SKM-1 (cell line): ENCODE data around the gene IL26.
"Not testable (repeated sequence)": the region's sequence is repeated elsewhere in the genome, so short reads cannot be mapped to it uniquely, and the experiment has no call there.

Experiments
- DNase-seq: peaks from one replicate; lab custom pipeline; 2025; ENCODE audit not compliant: unreplicated experiment; lab: John Stamatoyannopoulos, UW

Gene IL26

GRCh38 chr12:68200854-68201253 is 24.8 kb downstream of the IL26 start:
- no peak for DNase-seq

DNA sequence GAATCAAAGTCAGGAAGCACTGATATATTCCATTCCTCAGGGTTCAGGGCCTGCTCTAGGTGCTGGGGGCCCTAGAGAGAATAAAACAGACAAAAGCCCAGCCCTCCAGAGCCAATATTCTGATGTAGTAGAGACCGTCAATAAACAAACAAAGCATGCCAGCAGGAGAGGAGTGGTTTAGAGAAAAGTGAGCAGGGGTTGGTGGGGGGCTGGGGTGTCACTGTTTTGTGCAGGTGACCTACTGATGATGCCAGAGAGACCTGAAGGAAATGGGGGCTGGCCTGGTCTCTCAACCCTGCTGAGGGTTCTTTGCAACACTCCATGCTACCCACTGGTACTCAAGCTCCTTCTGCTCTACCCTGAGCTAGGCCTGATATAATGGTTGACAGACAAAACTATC is 26.5 kb downstream of the IL26 start:
- DNase-seq: no peak

DNA sequence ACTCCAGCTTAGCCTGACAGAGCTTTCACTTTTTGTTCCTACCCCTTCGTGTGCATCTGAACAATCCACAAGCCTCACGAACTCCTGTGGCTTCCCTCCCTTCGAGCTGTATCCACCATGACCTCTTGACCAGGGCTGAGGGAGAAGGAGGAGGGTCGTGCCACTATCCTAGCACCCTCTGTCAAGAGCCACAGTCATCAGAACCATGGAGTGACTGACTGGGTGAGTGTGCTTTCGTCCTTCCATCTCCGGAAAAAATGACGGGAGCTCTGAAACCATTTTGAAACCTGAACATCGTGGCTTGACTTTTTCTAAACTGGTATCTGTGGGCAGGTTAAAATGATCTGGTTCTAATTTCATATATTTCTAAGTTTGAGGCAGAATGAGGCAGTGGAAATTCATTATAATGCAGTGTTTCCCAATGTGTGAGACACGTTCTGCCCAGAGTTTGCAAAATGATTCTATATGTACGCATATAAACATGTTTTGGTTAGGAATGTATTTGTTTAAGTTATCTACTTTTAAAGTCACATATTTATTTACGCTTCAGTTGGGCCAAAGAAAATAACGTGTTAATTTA is 27.0 kb downstream of the IL26 start:
- no peak for DNase-seq

- no peak for DNase-seq
Measured at GRCh38 chr12:68190301-68190700, 35.3 kb downstream of the IL26 start.

DNA sequence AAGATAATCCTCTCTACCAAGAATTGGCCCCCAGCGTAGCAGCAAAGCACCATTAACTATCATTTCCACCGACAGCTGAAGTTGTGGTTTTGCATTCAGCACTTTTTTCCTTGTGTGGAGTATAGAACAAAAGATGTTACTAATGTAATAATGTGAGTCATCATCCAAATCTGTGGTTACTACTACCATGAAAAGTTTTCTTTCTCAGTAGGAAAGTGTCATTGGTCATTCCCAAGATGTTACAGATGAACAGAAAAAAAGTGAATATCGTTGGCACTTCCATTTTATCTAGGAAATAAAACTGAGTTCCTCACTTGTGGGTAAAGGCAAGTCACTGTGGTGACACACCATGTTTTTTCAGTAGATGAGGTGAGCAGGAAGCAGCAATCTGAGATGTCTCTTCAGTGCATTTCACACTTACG is 35.8 kb downstream of the IL26 start:
- DNase-seq: no peak

DNA sequence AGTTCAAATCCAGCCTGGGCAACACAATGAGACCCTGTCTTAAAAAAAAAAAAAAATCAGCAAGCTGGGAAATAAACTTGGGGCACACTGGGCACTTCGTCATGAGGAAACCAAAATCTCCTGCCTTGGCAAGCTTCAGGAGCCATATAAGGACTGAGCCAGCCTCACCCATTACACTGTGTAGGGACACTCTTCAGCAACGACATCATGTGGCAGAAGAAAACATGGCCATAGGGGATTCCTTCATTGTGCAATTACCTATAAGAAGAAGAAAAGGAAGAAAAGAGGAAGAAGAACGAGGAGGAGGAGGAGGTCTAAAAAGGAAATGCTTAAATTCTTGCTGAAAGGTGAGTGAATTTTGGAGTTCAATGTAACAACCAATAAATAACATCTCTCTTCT is 40.0 kb downstream of the IL26 start:
- DNase-seq: no peak

GRCh38 chr12:68180792-68181744 is 44.5 kb downstream of the IL26 start:
- DNase-seq: no peak

DNA sequence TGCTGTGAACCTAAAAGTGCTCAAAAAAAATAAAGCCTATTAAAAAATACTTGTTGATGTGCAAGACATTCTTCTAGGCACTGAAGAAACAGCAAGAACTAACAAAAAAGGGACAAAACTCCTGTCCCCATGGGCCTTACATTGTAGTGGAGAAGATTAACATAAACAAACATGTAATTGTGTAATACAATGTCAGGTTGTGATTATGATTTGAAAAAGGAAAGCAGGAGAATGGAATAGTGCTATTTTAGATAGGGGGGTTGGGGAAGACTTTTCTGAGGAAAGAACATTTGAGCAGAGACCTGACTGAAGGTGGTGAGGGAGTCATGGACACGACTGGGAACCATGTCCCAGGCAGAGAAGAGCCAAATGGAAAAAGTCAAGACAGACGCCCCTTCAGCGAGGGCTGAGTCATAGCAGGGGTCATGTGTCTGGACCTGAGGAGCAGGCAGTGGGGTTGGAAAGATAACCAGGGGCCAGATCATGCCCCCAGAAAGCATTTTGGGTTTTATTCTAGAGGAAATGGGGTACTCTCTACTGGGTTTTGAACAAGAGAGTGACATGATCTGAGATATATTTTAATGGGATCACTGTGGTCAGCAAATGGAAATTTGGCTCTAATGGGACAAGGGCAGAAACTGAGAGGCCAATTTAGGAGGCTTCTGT is 46.7 kb downstream of the IL26 start:
- DNase-seq: no peak

DNA sequence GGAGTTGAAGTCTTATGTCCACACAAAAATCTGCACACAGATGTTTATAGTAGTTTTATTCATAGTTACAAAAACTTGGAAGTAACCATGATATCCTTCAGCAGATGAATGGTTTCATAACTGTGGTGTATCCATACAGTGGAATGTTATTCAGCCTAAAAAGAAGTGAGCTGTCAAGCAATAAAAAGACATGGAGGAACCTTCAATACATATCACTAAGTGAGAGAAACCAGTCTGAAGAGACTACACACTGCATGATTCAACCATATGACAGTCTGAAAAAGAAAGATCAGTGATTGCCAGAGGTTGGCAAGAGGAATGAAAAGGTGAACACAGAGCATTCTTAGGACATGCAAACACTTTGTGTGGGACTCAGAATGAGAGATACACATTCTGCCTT is 47.4 kb downstream of the IL26 start:
- DNase-seq: no peak

GRCh38 chr12:68177562-68177961 is 48.0 kb downstream of the IL26 start:
- no peak for DNase-seq

DNA sequence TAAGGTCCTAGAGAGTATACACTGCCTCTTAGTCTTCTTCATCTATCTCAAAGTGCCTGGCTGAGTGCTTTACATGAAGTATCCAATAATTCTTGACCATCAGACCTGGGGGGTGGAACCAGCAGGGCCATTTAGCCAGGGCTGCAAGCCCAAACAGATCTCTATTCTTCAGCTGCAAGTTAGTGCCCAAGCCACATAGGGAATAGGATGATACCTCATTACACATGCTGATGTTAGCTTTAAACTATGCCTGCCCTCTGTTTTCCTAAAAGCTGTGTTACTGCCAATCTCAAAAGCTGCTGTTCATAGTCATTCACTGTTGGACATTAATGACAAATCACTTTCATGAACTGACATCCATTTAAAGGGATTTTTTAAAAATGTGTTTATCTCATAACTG is 49.4 kb downstream of the IL26 start:
- DNase-seq: no peak

GRCh38 chr12:68175557-68176061 is 50.0 kb downstream of the IL26 start:
- DNase-seq: no peak

DNA sequence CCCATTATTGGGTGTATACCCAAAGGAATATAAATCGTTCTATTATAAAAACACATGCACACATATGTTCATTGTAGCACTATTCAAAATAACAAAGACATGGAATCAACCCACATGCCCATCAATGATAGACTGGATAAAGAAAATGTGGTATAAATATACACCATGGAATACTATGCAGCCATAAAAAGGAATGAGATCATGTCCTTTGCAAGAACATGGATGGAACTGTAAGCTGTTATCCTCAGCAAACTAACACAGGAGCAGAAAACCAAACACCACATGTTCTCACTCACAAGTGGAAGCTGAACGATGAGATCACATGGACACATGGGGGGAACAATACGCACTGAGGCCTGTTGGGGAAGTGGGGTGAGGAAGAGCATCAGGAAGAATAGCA is 50.8 kb downstream of the IL26 start:
- DNase-seq: not testable (repeated sequence)

DNA sequence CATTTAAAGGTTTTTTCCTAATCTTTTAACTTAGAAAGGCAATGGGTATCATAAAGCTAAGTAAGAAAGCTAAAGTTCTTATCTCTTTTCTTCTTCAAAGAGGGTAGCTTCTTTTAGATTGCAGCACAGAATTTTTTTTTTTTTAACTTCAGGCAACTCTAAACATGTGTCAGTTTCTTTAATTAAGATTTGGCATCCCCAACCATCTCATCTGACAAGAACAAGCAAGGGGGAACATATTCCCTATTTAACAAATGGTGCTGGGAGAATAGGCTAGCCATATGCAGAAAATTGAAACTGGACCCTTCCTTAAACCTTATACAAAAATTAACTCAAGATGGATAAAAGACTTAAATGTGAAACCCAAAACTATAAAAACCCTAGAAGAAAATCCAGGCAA is 51.8 kb downstream of the IL26 start:
- no peak for DNase-seq

- no peak for DNase-seq
Measured at GRCh38 chr12:68170726-68171125, 54.9 kb downstream of the IL26 start.

GRCh38 chr12:68169213-68169889 is 56.3 kb downstream of the IL26 start:
- no peak for DNase-seq

- DNase-seq: no peak
Measured at GRCh38 chr12:68166317-68166831, 59.2 kb downstream of the IL26 start.

DNA sequence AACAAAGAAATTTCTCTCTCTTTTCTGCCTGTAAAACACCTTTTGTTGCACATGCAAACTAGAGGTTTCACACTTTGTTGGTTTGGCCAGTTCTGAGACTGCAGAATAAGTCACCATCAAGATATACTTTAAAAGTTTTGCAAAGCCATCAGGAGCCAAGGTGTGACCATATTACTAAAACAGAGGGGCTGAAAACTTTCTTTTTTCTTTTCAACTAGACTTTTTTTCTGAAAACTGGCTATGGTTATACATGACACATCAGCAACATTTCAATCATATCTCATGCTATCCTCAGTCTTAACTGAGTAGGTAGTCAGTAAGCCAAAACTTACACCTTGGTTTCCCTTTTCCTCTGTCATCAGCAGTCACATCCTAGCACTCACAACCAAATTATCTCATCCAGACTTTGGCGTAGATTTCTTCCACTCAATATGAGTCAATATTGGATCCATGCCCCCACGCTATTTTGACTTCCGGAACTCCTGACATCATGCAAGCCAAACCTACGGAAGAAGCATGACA is 62.0 kb downstream of the IL26 start:
- DNase-seq: no peak

DNA sequence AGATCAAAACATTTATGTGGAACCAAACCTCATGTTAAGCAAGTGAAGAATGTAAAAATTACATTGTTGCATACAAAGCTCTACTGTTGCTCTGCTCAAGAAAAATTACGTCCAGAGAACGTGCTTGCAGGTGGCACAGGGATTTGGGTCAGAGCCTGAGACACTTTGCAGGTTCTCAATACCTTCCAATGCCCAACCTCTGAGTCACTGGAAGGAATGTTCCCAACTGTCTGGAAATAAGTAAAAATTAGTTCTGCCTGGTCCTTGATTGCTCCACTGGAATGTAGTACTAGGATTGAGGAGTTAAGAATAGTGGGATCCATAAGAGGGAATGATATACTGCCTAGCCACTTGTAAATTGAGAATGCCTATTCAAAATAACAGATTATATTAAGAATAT is 63.2 kb downstream of the IL26 start:
- no peak for DNase-seq

DNA sequence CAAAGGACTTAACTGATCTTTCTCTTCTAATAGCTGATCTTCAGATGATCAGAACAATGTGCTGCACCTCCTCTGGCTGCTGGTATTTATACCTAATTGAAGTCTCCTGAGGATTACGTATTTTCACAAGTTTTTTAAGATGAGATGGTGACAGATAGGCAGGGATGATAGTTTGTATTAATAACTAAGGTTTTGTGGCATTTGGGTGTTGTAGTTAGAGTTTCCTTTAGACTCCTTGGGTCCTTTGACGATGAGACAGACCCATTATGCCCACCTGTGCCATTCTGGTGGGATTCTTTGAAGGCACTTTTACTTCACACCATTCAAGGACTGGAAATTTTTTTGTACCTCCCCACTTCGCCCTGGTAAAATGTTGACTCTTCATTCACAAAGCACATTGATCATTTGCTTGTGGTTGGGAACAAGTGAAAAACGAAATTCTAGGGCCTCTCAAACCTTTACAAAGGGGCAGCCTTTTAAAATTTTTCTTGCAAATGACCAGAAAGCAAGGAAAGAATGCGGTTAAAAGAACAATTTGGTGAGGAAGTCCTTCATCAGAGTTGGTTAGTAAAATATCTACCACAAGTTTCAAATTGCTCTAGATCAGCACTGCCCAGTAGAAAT is 65.8 kb downstream of the IL26 start, which contains the start of gene IFNG:
Gene IFNG (minus strand): TSS at position 60 of the 624 bp plus-strand sequence. CDS start 125 bp downstream, outside the sequence.
- no peak for DNase-seq
